HG02571 (cell line): ENCODE results near the gene KHDRBS2.

ENCODE experiments used
- ATAC-seq: cut with Tn5 transposase; IDR thresholded peaks from one replicate; pipeline ENCODE4 v1.9.1; 2021; ENCODE audit warnings: mild to moderate bottlenecking, moderate library complexity; ENCODE audit not compliant: unreplicated experiment

KHDRBS2 gene

DNA sequence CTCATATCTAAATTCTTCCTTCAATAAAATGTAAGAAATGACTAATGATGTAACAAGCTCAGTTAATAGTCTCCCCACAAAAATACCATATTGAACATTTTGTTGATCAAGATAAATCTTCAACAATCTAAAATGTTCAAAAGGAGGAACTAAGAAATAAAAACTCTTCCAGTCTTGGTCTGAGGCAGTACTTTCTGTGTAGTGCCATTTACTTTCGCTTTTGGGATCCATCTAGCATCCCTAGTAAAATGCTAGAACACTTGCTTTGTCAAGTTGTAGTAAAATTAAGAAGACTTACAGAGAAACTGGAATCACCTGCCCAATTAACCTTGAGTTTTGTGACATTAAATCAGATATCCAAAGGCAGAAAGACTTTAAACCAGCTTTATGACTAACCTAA, 246.4 kb downstream of the KHDRBS2 start:
- no peak for ATAC-seq

DNA sequence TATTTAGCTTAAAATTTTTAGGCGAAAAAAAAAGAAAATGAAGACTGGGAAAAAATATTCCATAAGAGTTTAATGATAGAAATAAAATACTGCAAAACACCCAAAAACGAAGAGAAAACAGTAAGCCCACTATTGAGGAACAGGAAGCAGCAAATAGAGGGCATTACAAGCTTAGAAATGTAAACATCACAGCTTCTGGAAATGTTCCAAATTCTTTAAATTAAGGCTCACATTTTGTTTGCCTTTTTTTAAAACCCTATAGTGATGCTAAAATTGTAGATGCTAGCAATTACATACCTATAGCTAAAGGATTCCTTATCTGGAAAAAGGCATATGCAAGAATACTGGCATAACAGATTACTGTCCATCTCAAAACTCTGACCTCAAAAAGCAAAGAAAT, 248.6 kb downstream of the KHDRBS2 start:
- ATAC-seq: no peak

DNA sequence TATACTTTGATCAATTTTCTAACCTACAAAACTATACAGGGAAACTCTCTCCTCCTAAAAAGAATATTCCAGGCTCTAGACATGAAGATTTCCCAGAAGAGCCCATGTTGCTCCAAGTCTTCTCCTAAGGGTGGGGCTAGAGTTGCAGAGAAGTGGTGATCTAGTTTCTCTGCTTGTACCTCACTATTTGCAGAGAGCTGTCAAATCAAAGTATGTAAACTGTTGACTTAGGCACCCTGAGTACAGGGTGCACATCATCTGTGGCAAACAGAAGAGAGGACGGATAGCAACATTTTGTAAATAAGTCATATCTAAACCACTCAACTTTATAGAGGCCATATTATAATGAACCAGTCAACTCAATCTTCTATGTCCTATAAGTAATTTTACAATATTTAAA, 250.1 kb downstream of the KHDRBS2 start:
- ATAC-seq: no peak

GRCh38 chr6:62013719-62014118, 272.3 kb downstream of the KHDRBS2 start:
- ATAC-seq: no peak

GRCh38 chr6:62009445-62009844, 276.6 kb downstream of the KHDRBS2 start:
- no peak for ATAC-seq

DNA sequence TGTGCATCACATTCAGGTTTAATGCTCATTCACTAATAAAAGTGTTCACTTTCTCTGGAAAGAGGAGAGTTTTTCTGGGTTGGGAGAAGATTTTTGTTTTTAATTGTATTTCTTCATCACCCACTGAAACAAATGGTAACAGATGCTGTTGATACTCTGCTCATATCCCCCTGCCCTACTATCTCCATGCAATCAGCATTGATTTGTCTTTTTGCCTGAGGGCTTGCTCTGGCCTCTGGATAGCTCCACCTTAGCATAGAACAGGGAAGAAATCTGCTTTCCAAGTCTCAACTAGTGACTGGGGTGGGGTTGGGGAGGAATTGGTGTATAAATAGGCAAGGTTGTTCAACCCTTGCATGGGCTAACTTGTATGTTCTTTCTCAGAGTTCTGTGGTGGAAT, 296.4 kb downstream of the KHDRBS2 start:
- no peak for ATAC-seq

- no peak for ATAC-seq
Observed at GRCh38 chr6:61980622-61981021, 305.4 kb downstream of the KHDRBS2 start.

GRCh38 chr6:61977947-61978346, 308.1 kb downstream of the KHDRBS2 start:
- no peak for ATAC-seq

- ATAC-seq: no peak
Observed at GRCh38 chr6:61977099-61977498, 308.9 kb downstream of the KHDRBS2 start.

DNA sequence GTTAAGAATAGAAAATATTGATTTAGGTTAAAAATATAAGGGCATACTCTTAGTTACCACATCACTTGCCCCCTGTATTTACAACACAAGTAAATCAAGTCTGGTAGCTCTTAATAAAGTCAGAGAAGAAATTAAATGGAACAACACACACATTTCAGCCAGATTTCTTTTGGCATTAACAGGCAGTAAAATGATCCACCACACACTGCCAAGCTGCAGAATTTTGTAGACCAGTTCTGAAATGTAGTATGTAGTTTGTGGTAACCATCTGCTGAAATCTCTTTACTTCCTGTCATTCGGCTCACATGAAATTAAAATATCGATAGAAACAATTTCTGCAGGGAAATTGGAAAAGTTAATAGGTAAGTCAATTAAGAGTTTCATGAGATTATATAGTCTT, 326.8 kb downstream of the KHDRBS2 start:
- no peak for ATAC-seq

DNA sequence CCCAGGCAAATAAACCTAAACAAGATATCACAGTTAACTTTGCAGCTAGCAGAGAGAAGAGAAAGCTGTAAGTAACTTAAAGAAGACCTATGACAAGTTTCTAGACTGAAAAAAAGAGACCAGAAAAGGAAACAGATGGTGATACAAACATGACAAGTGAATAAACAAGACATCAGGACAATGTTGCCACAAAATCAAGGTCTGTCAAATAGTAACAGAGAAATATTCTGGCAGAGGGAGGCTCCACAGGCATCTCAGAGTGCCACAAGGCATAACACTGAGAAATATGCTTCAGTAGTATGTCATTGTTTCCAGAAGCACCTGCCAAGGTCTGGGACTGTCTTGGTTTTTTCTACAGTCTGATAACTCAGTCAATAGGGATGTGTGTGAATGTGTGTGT, 332.2 kb downstream of the KHDRBS2 start:
- no peak for ATAC-seq

DNA sequence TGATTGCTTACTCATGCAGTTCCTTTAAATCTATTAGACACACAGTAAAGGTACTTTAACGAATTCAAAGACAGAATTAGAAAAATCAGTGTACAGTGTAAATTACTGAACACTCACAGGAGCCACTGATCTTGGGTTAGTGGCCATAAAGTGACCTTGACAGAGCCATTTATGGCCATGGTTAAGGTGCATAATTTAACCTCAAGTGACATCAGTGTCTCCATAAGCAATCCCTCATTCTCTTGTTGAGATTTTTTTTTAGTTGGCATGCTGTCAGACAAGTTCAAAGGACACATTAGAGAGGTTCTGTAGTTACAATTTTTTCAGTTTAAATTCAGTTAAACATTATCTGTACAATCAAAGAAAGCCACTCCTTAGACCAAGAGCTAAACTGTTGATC, 334.4 kb downstream of the KHDRBS2 start:
- no peak for ATAC-seq

GRCh38 chr6:61950811-61951210, 335.2 kb downstream of the KHDRBS2 start:
- ATAC-seq: no peak

DNA sequence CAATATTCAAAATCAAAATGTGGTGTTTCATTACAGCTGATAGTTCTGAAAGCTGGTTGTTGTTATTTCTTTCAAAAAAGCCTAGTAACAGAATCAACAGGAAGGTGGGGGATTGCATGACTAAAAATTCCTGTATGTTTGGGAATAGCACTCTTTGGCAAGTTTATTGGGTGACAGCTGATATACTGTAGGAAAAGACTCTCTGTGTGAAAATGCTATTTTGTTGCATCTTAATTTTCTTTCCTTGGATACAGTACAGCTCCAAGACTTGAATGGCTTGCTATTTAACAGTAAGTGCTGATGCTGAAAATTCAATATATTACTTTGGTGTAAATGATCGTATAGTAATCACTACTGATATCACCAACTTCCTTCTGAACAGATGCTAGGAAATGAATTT, 336.1 kb downstream of the KHDRBS2 start:
- no peak for ATAC-seq

DNA sequence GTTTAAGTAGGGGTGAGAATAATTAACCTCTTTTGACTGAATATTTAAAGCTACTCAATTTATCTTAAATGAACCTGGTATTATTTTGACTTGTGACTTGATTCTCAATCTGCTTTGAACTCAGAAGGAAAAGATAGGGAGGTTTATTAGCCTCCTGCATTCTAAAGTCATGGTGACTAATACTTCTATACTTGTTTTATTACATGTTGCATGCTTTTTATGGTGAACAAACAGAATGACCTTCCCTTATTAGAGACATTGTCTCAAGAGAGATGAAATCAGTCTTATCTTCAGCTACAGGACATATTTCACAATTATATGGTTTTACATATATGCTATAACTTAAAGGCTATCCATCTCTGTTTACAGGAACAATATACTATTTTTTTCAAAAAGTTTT, 336.9 kb downstream of the KHDRBS2 start:
- no peak for ATAC-seq

GRCh38 chr6:61947311-61947947, 338.6 kb downstream of the KHDRBS2 start:
- no peak for ATAC-seq

GRCh38 chr6:61940919-61941318, 345.1 kb downstream of the KHDRBS2 start:
- no peak for ATAC-seq

DNA sequence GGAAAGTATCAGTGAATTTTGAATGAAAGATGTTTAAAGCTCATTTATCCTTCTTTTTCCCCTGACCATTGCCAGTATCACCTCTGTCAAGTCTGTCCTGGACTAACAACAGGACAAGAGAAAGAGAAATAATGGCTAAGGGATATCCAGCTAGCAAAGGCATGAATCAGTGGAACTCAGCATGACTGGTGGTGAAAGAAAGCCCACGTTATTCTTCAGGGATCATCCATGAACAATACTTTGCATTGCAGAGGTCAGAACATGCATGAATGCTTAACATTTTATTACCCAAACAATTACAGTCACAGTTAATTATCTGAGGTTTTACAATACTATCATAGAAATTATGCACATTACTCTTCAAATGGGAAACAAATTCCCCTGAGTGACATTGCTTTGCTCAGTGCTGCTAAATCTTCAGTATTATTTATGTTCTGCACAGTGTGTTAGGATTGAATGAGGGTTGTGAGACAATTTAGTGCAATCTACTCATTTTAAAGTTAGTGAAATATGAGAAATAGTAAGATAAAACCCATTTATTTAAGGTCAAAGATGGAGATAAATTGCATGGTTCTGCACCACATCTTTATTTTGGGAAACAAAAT, 350.7 kb downstream of the KHDRBS2 start:
- ATAC-seq: no peak

GRCh38 chr6:61909486-61909885, 376.5 kb downstream of the KHDRBS2 start:
- no peak for ATAC-seq

- ATAC-seq: no peak
Observed at GRCh38 chr6:61901748-61902147, 384.3 kb downstream of the KHDRBS2 start.

DNA sequence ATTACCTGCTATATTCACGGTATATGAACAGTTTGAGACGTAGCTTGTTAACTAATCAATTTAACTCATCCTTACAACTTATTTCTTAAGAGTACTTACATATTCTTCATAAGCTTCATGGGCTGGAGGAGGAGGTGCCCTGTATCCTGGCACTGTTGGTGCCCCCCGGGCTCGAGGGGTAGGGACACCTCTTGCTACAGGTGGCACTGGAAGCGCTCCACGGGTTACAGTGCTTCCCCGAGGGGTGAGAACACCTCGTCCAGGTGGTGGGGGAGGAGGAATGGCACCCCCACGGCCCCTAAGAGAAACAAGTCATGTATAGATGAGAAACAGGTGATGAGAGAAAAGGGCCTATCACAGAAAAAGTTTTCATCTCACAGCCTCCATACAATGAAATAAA, 391.5 kb downstream of the KHDRBS2 start:
- no peak for ATAC-seq

- ATAC-seq: no peak
Observed at GRCh38 chr6:61887423-61887822, 398.6 kb downstream of the KHDRBS2 start.
